Effector CD8-positive, alpha-beta T cell (primary cell): ENCODE results near the gene FOXM1.
A peak's percentile ranks its signal among the peaks of the same experiment; 100 is the strongest.

Experiments used
- DNase-seq: peaks from one replicate; lab custom pipeline; 2025; lab: John Stamatoyannopoulos, UW
- total RNA-seq, 4 experiments: gene quantifications; one replicate each; lab custom pipeline; 2026; lab: John Stamatoyannopoulos, UW

The FOXM1 gene
- total RNA-seq, result 0 to 2.2 (median 1.6) reads per million in 4 experiments

- DNase-seq, result peak; percentile 78
Measured at GRCh38 chr12:2877047-2877952, at the start of gene FOXM1, which contains the start of gene RHNO1. FOXM1 (minus strand) TSS chr12:2877174; CDS start chr12:2874478, 2,696 bp downstream. RHNO1 (plus strand) TSS chr12:2877223; CDS start chr12:2885367, 8,144 bp downstream.

- DNase-seq, result no peak
Measured at GRCh38 chr12:2925322-2925995, 48.5 kb upstream of the FOXM1 start.

- no peak for DNase-seq
Measured at GRCh38 chr12:2924019-2924418, 47.0 kb upstream of the FOXM1 start.

- no peak for DNase-seq
Measured at GRCh38 chr12:2923057-2923456, 46.1 kb upstream of the FOXM1 start.

- no peak for DNase-seq
Measured at GRCh38 chr12:2922329-2922728, 45.4 kb upstream of the FOXM1 start.

GRCh38 chr12:2919249-2919648 lies 42.3 kb upstream of the FOXM1 start:
- DNase-seq, result no peak

- no peak for DNase-seq
Measured at GRCh38 chr12:2912216-2912575, 35.2 kb upstream of the FOXM1 start.

- DNase-seq, result no peak
Measured at GRCh38 chr12:2904260-2904659, 27.3 kb upstream of the FOXM1 start.

GRCh38 chr12:2902272-2902880 lies 25.4 kb upstream of the FOXM1 start:
- no peak for DNase-seq

- no peak for DNase-seq
Measured at GRCh38 chr12:2900642-2901041, 23.7 kb upstream of the FOXM1 start.

- no peak for DNase-seq
Measured at GRCh38 chr12:2897418-2897817, 20.4 kb upstream of the FOXM1 start.

- DNase-seq, result no peak
Measured at GRCh38 chr12:2895511-2895910, 18.5 kb upstream of the FOXM1 start.

- DNase-seq, result no peak
Measured at GRCh38 chr12:2895051-2895451, 18.1 kb upstream of the FOXM1 start.

- no peak for DNase-seq
Measured at GRCh38 chr12:2893007-2893406, 16.0 kb upstream of the FOXM1 start.

- no peak for DNase-seq
Measured at GRCh38 chr12:2892246-2892645, 15.3 kb upstream of the FOXM1 start.

GRCh38 chr12:2891240-2892053 lies 14.5 kb upstream of the FOXM1 start:
- no peak for DNase-seq

- DNase-seq, result peak; percentile 99
Measured at GRCh38 chr12:2890388-2891239, 13.6 kb upstream of the FOXM1 start, which contains the start of gene TULP3. TULP3 (plus strand) TSS chr12:2890891; CDS start chr12:2890948, 57 bp downstream.

- no peak for DNase-seq
Measured at GRCh38 chr12:2890001-2890387, 13.0 kb upstream of the FOXM1 start.

- no peak for DNase-seq
Measured at GRCh38 chr12:2886768-2887450, 9.9 kb upstream of the FOXM1 start.

GRCh38 chr12:2884810-2885209 lies 7.8 kb upstream of the FOXM1 start:
- no peak for DNase-seq
